Naive thymus-derived CD8-positive, alpha-beta T cell (primary cell): ENCODE measurements around the gene VWF. TPM values are rescaled to one million over a fixed set of nuclear protein-coding genes. Genes with fewer than 3 reads are reported as not detected.
A peak's percentile ranks its signal among the peaks of the same experiment; 100 is the strongest.

Experiments used
- ATAC-seq, 2 donors: fragments of 150-1000 bp; cut with Tn5 transposase in 1 of 2; sonication (Bioruptor Pico), chemical (Tn5 transposase) in 1 of 2; 1 replicate in 1 of 2; 2 replicates in 1 of 2; pipeline ENCODE4 v1.10.0; 2021; ENCODE audit warnings: mild to moderate bottlenecking in 2 of 2, moderate library complexity in 2 of 2
- POLR2A ChIA-PET: fragments of 350-600 bp; sonication (Branson Sonifier 250); formaldehyde crosslinking; loops from one replicate; lab custom pipeline; 2021; ENCODE audit warnings: antibody characterized with exemption; lab: Charles Lee
- DNase-seq, 10 donors: peaks; one replicate each; pipeline versions ENCODE4 v3.0.0 to v3.0.0-alpha.2; 2020 to 2022
- H3K27ac Mint-ChIP-seq, 10 donors: one replicate each; pipeline ENCODE4 v1.8.0; 2020 to 2022; ENCODE audit warnings: mild to moderate bottlenecking in 10 of 10, mixed read lengths in 10 of 10, moderate library complexity in 4 of 10, inconsistent platforms in 1 of 10
- H3K27me3 Mint-ChIP-seq, 5 donors: one replicate each; pipeline ENCODE4 v1.8.0; 2021 to 2022; ENCODE audit warnings: mixed read lengths in 5 of 5
- H3K36me3 Mint-ChIP-seq, 3 donors: one replicate each; pipeline ENCODE4 v1.8.0; 2020 to 2022; ENCODE audit warnings: mixed read lengths in 3 of 3, mild to moderate bottlenecking in 2 of 3, inconsistent platforms in 1 of 3
- H3K4me1 Mint-ChIP-seq, 4 donors: one replicate each; pipeline ENCODE4 v1.8.0; 2021 to 2022; ENCODE audit warnings: mixed read lengths in 4 of 4
- H3K4me3 Mint-ChIP-seq, 10 donors: one replicate each; pipeline ENCODE4 v1.8.0; 2020 to 2022; ENCODE audit warnings: mild to moderate bottlenecking in 10 of 10, mixed read lengths in 10 of 10, moderate library complexity in 6 of 10, inconsistent platforms in 1 of 10
- H3K9me3 Mint-ChIP-seq, 9 donors: one replicate each; pipeline ENCODE4 v1.8.0; 2020 to 2022; ENCODE audit warnings: mixed read lengths in 9 of 9, mild to moderate bottlenecking in 3 of 9, inconsistent platforms in 1 of 9, moderate library complexity in 1 of 9
- polyA plus RNA-seq, 3 donors: library from polyadenylated mRNA; unstranded; fragments of 300-500 nt; fragmentation: Illumina TruSeq; gene quantifications; one replicate each; pipeline ENCODE4 v1.2.3, GENCODE V29; 2021
- total RNA-seq, 8 experiments: library from RNA in 2 of 8; stranded (reverse) in 2 of 8; gene quantifications; one replicate each; pipeline ENCODE4 v1.2.3 and lab custom pipeline; 2021 to 2026

VWF gene
- total and polyA plus RNA-seq, 5 experiments from 2014 or later, result 0.08 to 0.60 TPM; not detected in 3

DNA sequence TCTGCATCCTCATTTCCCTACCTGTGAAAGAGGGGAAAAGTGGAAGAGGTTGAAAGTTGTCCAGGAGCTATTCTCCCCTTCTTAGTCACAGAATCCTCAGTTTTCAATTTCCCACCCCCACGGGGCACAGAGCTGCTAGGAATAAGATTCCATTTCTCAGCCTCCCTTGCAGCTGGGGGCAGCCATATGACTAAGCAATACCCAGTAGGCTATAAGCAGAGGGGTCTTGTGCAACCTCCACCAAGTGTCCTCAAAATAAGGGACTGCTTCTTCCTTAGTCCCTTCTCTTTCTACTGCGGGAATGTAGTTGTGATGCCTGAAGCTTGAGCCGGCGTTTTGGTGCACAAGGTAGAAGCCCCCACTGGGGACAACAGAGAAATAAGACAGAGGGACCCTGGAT, 40.9 kb downstream of the VWF start:
- H3K4me1 Mint-ChIP-seq, result peaks cover 0 to 8% (median 0%) of the 10 kb centered on the region in 4 donors
- H3K27me3 Mint-ChIP-seq, result peaks cover 1 to 14% (median 4%) of the 10 kb centered on the region in 5 donors
- H3K36me3 Mint-ChIP-seq, result no peaks in the 10 kb centered on the region
- H3K9me3 Mint-ChIP-seq, result no peaks in the 10 kb centered on the region
- H3K27ac Mint-ChIP-seq, result no peak overlapping the region
- ATAC-seq (no peak), DNase-seq (no peak)
- no peak overlapping the region for H3K4me3 Mint-ChIP-seq
- POLR2A ChIA-PET, result no interaction called here

- Mint-ChIP-seq H3K27me3 (peaks cover 1 to 14% (median 4%) of the 10 kb centered on the region in 5 donors), H3K36me3 (no peaks in the 10 kb centered on the region), H3K27ac (no peak overlapping the region), H3K9me3 (no peaks in the 10 kb centered on the region), H3K4me1 (peaks cover 0 to 8% (median 0%) of the 10 kb centered on the region in 4 donors), H3K4me3 (no peak overlapping the region)
- POLR2A ChIA-PET, result no interaction called here
- no peak for ATAC-seq
- DNase-seq, result no peak
These were observed 41.9 kb downstream of the VWF start for GRCh38 chr12:6082613-6083012.

DNA sequence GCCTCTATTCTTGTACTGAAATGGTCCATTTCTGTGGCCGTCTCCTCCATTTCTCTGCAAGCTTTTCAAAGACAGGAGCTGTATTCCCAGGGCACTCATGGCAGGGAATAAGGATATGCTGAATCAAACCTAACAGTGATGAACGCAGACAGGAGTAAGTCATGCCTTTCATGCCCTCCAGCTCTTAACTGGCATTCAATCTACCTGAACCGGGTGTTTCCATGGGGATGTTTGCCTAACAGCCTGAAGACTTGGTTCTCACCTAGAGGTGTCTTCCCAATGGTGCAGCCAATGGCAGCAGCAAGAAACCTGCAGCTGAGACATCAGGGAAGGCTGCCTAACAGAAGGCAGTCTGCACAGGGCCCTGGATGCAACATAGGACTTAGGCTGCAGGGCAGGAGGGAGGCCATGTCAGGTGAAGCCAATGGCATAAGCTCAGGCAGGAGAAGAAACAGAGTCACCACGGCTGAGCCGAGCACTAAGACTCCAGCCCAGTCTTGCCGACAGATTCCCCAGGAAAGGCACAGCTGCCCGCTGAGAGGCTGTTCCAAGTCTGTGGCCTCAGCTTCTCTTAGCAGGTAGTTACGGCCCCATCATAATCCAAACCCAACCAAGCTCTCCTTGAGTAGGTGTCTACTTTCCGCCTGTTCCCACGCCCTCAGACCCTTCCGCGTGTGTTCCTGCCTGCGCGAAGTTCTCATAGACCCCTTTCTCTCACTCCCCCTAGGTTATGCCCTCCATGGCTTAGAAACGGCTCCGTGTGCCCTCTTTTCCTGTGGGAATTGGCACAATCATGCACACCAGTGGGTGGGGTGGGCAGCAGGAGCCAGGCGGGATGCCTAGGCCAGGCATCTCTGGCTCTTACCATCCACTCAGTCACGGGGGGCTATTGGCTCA, 44.1 kb downstream of the VWF start:
- DNase-seq, result no peak
- Mint-ChIP-seq H3K9me3 (no peaks in the 10 kb centered on the region), H3K4me3 (no peak overlapping the region), H3K27me3 (peaks cover 3 to 14% (median 11%) of the 10 kb centered on the region in 5 donors), H3K4me1 (peaks cover 9 to 13% (median 11%) of the 10 kb centered on the region in 4 donors), H3K27ac (no peak overlapping the region), H3K36me3 (no peaks in the 10 kb centered on the region)
- no peak for ATAC-seq
- POLR2A ChIA-PET, result interaction anchor here (0.6 kb wide), 1 partner anchor 89 kb away, joined by 3 read pairs; no protein-coding TSS in a partner anchor

GRCh38 chr12:6078398-6079096, 45.9 kb downstream of the VWF start:
- no peak overlapping the region for H3K4me3 Mint-ChIP-seq
- peaks cover 5 to 19% (median 11%) of the 10 kb centered on the region in 5 donors for H3K27me3 Mint-ChIP-seq
- H3K27ac Mint-ChIP-seq, result no peak overlapping the region
- no peak for DNase-seq
- no peaks in the 10 kb centered on the region for H3K36me3 Mint-ChIP-seq
- POLR2A ChIA-PET, result interaction anchor here (0.6 kb wide), 1 partner anchor 10 kb away, joined by 3 read pairs; no protein-coding TSS in a partner anchor
- no peaks in the 10 kb centered on the region for H3K9me3 Mint-ChIP-seq
- no peak for ATAC-seq
- peaks cover 20 to 27% (median 26%) of the 10 kb centered on the region in 4 donors for H3K4me1 Mint-ChIP-seq

DNA sequence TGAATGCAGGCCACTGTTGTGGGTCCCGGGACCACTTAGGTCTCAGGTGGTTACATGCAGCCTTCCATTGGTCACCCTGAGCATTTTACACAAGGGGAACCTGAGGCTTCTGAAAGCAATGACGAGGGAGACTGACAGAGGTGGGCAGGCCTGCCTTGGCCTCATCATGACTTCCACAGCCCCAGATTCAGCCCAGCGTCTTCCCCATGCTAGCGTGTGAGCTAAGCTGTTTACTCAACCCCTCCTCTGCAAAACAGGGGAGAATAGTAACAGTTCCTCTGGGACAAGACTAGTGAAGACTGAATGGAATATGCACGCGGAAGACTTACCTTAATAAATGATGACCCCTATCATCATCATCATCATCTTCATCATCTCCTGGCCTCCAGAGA, 46.8 kb downstream of the VWF start:
- no peak overlapping the region for H3K4me3 Mint-ChIP-seq
- H3K9me3 Mint-ChIP-seq, result no peaks in the 10 kb centered on the region
- no peak overlapping the region for H3K27ac Mint-ChIP-seq
- no peaks in the 10 kb centered on the region for H3K36me3 Mint-ChIP-seq
- POLR2A ChIA-PET, result no interaction called here
- peaks cover 20 to 27% (median 26%) of the 10 kb centered on the region in 4 donors for H3K4me1 Mint-ChIP-seq
- DNase-seq (no peak), ATAC-seq (no peak)
- H3K27me3 Mint-ChIP-seq, result peaks cover 5 to 19% (median 11%) of the 10 kb centered on the region in 5 donors

- H3K27me3 Mint-ChIP-seq, result peaks cover 5 to 22% (median 11%) of the 10 kb centered on the region in 5 donors
- POLR2A ChIA-PET, result no interaction called here
- H3K4me3 Mint-ChIP-seq, result no peak overlapping the region
These were observed 47.4 kb downstream of the VWF start for GRCh38 chr12:6076776-6077691.

DNA sequence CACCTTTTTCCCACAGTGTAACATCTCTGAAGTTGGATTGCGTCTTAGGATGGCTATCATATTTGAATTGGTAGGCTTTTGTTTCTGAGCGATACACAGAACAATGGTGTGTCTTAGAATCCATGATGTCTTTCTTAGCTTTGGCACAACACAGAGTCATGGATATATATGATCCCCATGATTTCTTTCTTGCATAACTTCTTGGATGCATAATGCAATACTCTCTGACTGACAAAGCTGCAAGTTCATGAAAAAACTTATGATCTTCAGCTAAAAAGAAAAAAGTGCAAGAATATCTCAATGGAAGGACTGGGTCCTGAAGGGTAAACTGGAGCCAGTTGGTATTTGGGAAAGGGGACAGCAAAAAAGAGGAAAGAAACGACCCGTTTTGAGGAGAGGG, 48.1 kb downstream of the VWF start:
- Mint-ChIP-seq H3K36me3 (no peaks in the 10 kb centered on the region), H3K27me3 (peaks cover 5 to 22% (median 14%) of the 10 kb centered on the region in 5 donors), H3K27ac (peak overlapping the region in 1 of 10 donors; percentile 37), H3K4me1 (peaks cover 20 to 27% (median 26%) of the 10 kb centered on the region in 4 donors), H3K4me3 (peak overlapping the region in 7 of 10 donors; percentile 11 to 78 (median 40)), H3K9me3 (no peaks in the 10 kb centered on the region)
- POLR2A ChIA-PET, result no interaction called here
- DNase-seq (no peak), ATAC-seq (no peak)

More at GRCh38 chr12:6076776-6077691, 47.4 kb downstream of the VWF start:
- no peak for ATAC-seq
- H3K9me3 Mint-ChIP-seq, result no peaks in the 10 kb centered on the region
- DNase-seq, result no peak
- H3K36me3 Mint-ChIP-seq, result no peaks in the 10 kb centered on the region
- peaks cover 20 to 27% (median 26%) of the 10 kb centered on the region in 4 donors for H3K4me1 Mint-ChIP-seq
- H3K27ac Mint-ChIP-seq, result no peak overlapping the region

DNA sequence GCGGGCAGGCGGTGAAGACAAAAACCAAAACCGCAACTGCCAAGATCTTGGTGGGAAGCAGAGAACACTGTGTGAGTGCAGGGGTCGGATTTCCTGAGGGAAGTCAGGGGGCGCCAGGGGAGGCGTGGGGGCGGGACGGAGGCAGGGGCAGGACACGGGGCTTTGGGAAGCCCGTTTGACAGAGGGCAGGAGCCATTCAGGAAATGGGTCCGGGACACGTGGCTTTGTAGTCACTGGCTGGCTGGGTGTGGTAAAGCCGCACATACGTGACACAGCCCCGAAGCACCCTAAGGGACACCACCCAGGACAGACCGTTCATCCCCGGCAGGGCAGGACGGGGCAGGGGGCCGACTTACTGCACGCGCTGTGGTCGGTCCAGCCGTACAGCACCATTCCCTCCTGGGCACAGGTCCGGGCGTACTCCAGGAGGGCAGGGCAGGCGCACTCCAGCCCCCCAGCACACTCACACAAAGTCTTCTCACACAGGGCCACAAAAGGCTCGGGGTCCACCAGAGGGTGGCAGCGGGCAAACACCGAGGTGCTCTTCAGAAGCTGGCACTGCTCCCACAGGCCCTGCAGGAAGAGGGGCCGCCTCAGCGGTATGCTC, 49.4 kb downstream of the VWF start:
- H3K27ac Mint-ChIP-seq, result peak overlapping the region in 8 of 10 donors; percentile 1 to 93 (median 52)
- no peaks in the 10 kb centered on the region for H3K36me3 Mint-ChIP-seq
- peak in 9 of 10 donors; percentile 13 to 77 (median 32) for DNase-seq
- POLR2A ChIA-PET, result interaction anchor here (0.6 to 1.1 kb wide), 6 partner anchors 10 to 204 kb away, joined by 3 to 5 read pairs (median 4); no protein-coding TSS in a partner anchor
- H3K9me3 Mint-ChIP-seq, result no peaks in the 10 kb centered on the region
- peak; percentile 67 to 84 for ATAC-seq
- H3K27me3 Mint-ChIP-seq, result peaks cover 3 to 21% (median 7%) of the 10 kb centered on the region in 5 donors
- peaks cover 21 to 33% (median 29%) of the 10 kb centered on the region in 4 donors for H3K4me1 Mint-ChIP-seq
- H3K4me3 Mint-ChIP-seq, result peak overlapping the region; percentile 76 to 94 (median 86)

- Mint-ChIP-seq H3K27me3 (peaks cover 0 to 21% (median 7%) of the 10 kb centered on the region in 5 donors), H3K9me3 (no peaks in the 10 kb centered on the region), H3K27ac (peak overlapping the region in 9 of 10 donors; percentile 1 to 93 (median 49)), H3K4me3 (peak overlapping the region; percentile 76 to 94 (median 86)), H3K36me3 (no peaks in the 10 kb centered on the region), H3K4me1 (peaks cover 25 to 40% (median 35%) of the 10 kb centered on the region in 4 donors)
- ATAC-seq (peak; percentile 66 to 82), DNase-seq (peak in 6 of 10 donors; percentile 6 to 55 (median 40))
- POLR2A ChIA-PET, result interaction anchor here (0.6 to 1.1 kb wide), 6 partner anchors 9 to 205 kb away, joined by 3 to 5 read pairs (median 4); no protein-coding TSS in a partner anchor
These were observed 50.0 kb downstream of the VWF start for GRCh38 chr12:6074427-6074826.

DNA sequence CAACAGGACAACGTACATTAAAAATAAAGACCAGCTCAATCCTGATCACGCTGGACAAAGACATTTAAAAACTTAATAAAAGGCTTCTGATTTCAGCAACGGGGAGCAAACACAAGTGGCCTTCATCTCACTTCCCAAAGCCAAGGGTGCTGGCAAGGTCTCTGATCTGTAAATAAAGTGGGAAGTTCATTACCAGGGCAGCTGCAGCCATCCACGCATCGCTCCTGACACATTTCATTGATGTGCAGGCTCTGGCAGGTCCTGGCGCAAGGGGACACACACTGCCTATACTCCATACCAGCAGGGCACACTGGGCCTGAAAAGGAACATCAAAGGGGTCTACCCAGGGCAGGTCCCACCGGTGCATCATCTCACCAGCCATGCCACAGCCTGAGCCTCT, 51.0 kb downstream of the VWF start:
- DNase-seq, result no peak
- Mint-ChIP-seq H3K27me3 (peaks cover 0 to 21% (median 7%) of the 10 kb centered on the region in 5 donors), H3K4me3 (no peak overlapping the region), H3K36me3 (no peaks in the 10 kb centered on the region), H3K9me3 (no peaks in the 10 kb centered on the region), H3K27ac (peak overlapping the region in 1 of 10 donors; percentile 25), H3K4me1 (peaks cover 27 to 48% (median 39%) of the 10 kb centered on the region in 4 donors)
- POLR2A ChIA-PET, result interaction anchor here (0.8 kb wide), 1 partner anchor 17 kb away, joined by 3 read pairs; no protein-coding TSS in a partner anchor
- ATAC-seq, result no peak

DNA sequence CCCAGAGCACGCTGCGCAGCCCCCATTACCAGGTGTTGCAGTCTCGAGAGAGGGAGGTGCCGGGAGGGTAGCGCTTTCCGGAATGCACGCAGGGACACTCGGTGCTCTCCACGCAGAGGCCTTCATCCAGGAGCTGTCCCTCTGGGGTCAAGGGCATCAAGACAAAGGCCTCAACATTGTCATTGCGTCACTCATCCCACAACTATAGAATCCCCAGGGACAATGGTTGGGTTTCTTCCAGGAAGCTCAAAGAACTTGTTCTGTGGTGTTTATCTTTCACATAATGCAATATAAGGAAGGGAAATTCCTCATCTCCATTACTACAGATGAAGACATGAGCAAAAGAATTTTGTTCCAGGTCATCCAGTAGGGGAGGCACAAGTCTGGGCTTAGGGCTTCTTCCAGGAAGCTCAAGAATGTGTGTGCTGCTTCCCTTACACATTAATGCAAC, 52.1 kb downstream of the VWF start:
- Mint-ChIP-seq H3K27me3 (peaks cover 0 to 23% (median 7%) of the 10 kb centered on the region in 5 donors), H3K9me3 (no peaks in the 10 kb centered on the region), H3K36me3 (no peaks in the 10 kb centered on the region), H3K4me1 (peaks cover 27 to 48% (median 39%) of the 10 kb centered on the region in 4 donors), H3K4me3 (no peak overlapping the region), H3K27ac (peak overlapping the region in 1 of 10 donors; percentile 53)
- DNase-seq, result no peak
- ATAC-seq, result no peak
- POLR2A ChIA-PET, result interaction anchor here (0.7 kb wide), 2 partner anchors 189 to 571 kb away, joined by 3 to 4 read pairs; no protein-coding TSS in a partner anchor
